NCI-H1092 treated with DMSO at 0.1 percent for 48 hours (cell line): ENCODE data around the gene GK.
"Not testable (repeated sequence)": the region's sequence is repeated elsewhere in the genome, so short reads cannot be mapped to it uniquely, and the experiment has no call there.

Experiments
- DNase-seq: peaks from one replicate; lab custom pipeline; 2025; lab: John Stamatoyannopoulos, UW

The GK gene

GRCh38 chrX:30712214-30712613 lies 59.0 kb downstream of the GK start:
- no peak for DNase-seq

GRCh38 chrX:30713061-30713525 lies 59.9 kb downstream of the GK start:
- peak; percentile 39 for DNase-seq

- DNase-seq = no peak
Measured at GRCh38 chrX:30714138-30714537, 60.9 kb downstream of the GK start.

GRCh38 chrX:30715976-30716375 lies 62.8 kb downstream of the GK start:
- no peak for DNase-seq

GRCh38 chrX:30733852-30734660 lies 80.8 kb downstream of the GK start:
- DNase-seq = no peak

GRCh38 chrX:30734782-30735181 lies 81.6 kb downstream of the GK start:
- DNase-seq = no peak

GRCh38 chrX:30735839-30736238 lies 82.6 kb downstream of the GK start:
- peak; percentile 49 for DNase-seq

- no peak for DNase-seq
Measured at GRCh38 chrX:30741545-30741944, 88.3 kb downstream of the GK start.

GRCh38 chrX:30748342-30748960 lies 95.2 kb downstream of the GK start:
- DNase-seq = no peak

GRCh38 chrX:30751497-30751896 lies 98.3 kb downstream of the GK start:
- DNase-seq = no peak

GRCh38 chrX:30762755-30763154 lies 109.5 kb downstream of the GK start:
- DNase-seq = no peak

GRCh38 chrX:30773764-30774163 lies 120.5 kb downstream of the GK start:
- not testable (repeated sequence) for DNase-seq

GRCh38 chrX:30777575-30777974 lies 124.4 kb downstream of the GK start:
- DNase-seq = no peak

GRCh38 chrX:30779453-30780030 lies 126.3 kb downstream of the GK start:
- DNase-seq = no peak
